Posterior vena cava (tissue), 2 donors: Measurements from ENCODE around the gene FCN1. TPM values are rescaled to one million over a fixed set of nuclear protein-coding genes. Genes with fewer than 3 reads are reported as not detected.

Experiments
- DNase-seq: peaks from one replicate; pipeline ENCODE4 v3.0.0-alpha.2; 2020; ENCODE audit warnings: low spot score
- intact Hi-C, 2 donors: fragments of 100-400 bp; cut with DNase I; formaldehyde crosslinking; loops; one replicate each; pipeline versions ENCODE4 v1.14.1 to v1.14.2; 2022 to 2023
- total RNA-seq, 2 donors: library from RNA; stranded (reverse); fragmentation: NEBNext Ultra II Directional; extraction: Animal tissue kit (Norgen Biotek cat#: 25700); gene quantifications; one replicate each; pipeline ENCODE4 v1.2.1, GENCODE V29; 2021
- donor health status: DM: yes; HTN: yes; CAD: no.
- donor health status: DM: yes; HTN: yes; CAD: no.

The FCN1 gene
- total RNA-seq, 2 donors from 2014 or later = 7.1 to 16.5 TPM

- intact Hi-C loops = no loop called here
- DNase-seq = no peak
Measured at GRCh38 chr9:134886413-134886913, 31.2 kb downstream of the FCN1 start.

GRCh38 chr9:134885679-134886412, 31.9 kb downstream of the FCN1 start:
- no peak for DNase-seq
- intact Hi-C loops = no loop called here

DNA sequence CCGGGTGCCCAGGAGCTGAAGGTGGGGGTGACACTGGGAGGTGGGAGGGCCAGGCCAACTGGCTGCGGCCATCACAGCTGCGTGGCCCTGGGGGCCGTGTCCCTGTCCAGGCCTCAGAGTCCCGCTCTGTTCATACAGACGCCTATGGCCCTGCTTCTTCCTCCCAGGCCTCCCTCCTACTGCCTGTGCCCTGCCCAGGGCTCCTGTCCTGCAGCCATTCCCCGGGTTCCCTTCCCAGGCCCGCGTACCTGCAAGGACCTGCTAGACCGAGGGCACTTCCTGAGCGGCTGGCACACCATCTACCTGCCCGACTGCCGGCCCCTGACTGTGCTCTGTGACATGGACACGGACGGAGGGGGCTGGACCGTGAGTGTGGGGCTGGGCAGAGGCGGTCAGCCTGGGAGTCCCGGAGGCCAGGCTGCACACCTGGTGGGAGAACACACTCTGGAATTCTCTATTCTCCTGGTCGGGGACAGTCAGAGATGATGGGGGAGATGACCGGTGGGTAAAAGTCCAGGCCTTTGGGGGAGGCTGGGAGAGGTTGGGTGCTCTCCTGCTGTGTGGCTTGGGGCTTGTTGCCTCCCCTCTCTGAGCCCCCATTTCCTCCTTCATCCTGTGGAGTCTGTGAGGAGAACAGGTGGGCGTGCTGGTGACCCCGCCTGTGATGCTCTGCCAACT, 32.6 kb downstream of the FCN1 start:
- DNase-seq = no peak
- intact Hi-C loops = no loop called here

DNA sequence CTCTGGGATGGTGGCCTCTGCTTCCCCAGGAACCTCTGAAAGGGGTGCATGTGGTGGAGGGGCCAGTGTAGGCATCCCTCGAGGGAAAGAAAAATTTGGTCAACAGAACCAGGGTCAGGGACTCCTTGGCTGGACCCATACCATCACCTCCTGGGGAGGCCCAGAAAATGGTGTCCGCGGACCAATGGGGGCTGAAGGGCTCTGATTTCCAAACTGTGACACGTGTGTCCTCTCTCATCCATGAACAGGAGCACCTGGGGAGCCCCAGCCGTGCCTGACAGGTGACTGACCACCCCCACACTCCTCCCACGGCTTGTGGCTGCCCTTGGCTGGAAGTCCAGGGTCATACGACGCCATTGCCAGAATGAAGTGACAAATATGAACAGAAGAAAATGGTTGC, 33.2 kb downstream of the FCN1 start:
- no peak for DNase-seq
- intact Hi-C loops = no loop called here

DNA sequence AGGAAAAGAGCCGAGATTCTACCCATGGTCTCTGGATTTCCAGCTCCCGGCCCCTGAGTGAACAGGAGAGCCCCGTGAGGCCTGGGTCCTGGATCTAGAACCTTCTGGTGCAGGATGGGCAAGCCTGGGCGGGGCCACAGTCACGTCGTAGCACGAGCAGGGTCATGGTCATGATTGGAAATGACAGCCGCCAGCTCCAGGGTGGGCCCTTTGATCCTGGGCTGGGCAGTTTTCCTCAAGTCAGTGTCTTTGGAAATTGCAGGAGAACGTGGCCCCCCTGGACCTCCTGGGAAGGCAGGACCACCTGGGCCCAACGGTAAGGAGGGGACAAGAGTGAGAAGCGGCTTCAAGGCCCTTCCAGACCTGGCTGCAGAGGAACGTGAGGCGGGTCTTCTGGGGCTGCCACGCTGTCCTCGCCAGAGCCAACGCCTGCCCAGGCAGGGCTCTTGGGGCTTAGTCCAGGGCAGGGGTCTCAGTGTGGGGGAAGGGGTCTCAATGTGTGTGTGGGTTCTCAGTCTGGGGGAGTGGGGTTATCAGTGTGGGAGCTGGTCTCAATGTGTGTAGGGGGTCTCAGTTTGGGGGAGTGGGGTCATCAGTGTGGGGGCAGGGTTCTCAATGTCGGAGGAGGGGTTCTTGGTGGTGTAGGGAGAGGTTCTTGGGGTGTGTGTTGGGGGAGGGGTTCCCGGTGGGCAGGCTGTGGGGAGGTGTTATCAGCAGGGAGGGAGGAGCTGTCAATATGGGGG, 34.5 kb downstream of the FCN1 start:
- intact Hi-C loops = no loop called here
- no peak for DNase-seq

- DNase-seq = no peak
- intact Hi-C loops = no loop called here
Measured at GRCh38 chr9:134882204-134882785, 35.4 kb downstream of the FCN1 start.

GRCh38 chr9:134881313-134881670, 36.4 kb downstream of the FCN1 start:
- intact Hi-C loops = no loop called here
- DNase-seq = no peak

GRCh38 chr9:134880484-134881312, 37.0 kb downstream of the FCN1 start, which contains the start of gene FCN2:
Gene FCN2, plus strand, starts transcription at chr9:134880810. Its CDS starts 12 bp downstream, at chr9:134880822.
- intact Hi-C loops = no loop called here
- DNase-seq = no peak

GRCh38 chr9:134879664-134880483, 37.8 kb downstream of the FCN1 start:
- DNase-seq = no peak

DNA sequence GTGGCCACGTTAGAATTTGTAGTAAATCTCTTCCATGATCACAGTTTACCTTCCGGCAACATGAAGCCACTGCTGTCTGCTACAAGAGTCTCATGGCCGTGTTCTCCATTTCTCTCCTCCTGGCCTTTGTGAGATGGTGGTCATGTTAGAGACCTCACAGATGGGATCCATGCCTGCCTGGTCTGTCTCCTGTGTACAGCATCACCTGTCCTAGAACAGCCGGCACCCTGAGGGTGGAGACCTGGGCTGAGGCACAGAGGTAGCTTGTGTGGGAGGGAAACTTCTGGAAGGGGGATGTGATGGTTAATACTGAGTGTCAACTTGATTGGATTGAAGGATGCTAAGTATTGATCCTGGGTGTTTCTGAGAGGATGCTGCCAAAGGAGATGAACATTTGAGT, 40.2 kb downstream of the FCN1 start:
- intact Hi-C loops = no loop called here
- DNase-seq = no peak

More at GRCh38 chr9:134879664-134880483, 37.8 kb downstream of the FCN1 start:
- intact Hi-C loops = no loop called here

GRCh38 chr9:134875371-134875770, 42.3 kb downstream of the FCN1 start:
- no peak for DNase-seq
- intact Hi-C loops = no loop called here

- no peak for DNase-seq
- intact Hi-C loops = no loop called here
Measured at GRCh38 chr9:134872482-134873231, 45.1 kb downstream of the FCN1 start.

DNA sequence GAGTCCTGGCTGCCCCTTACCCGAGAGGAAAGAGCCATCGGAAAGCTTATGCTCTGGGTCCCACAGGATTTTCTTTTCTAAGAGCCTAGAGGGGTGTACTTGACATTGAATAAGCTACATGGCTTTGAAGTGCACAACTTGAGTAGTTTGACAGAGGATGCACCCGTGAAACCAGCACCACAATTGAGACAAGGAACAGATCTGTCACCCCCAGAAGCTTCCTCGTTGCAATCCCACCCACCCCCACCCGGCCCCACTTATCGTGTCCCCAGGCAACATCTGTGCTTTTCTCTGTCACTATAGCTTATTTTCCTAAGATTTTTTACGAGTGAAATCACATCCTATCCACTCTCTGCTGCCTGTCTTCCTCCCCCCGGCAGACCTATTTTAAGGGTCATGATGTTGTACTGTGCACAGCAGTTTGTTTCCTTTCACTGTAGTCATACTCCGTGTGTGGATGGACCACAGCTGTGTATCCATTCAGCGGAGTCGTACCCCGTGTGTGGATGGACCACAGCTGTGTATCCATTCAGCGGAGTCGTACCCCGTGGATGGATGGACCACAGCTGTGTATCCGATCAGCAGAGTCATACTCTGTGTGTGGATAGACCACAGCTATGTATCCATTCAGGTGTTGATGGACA, 45.9 kb downstream of the FCN1 start:
- intact Hi-C loops = no loop called here
- no peak for DNase-seq

DNA sequence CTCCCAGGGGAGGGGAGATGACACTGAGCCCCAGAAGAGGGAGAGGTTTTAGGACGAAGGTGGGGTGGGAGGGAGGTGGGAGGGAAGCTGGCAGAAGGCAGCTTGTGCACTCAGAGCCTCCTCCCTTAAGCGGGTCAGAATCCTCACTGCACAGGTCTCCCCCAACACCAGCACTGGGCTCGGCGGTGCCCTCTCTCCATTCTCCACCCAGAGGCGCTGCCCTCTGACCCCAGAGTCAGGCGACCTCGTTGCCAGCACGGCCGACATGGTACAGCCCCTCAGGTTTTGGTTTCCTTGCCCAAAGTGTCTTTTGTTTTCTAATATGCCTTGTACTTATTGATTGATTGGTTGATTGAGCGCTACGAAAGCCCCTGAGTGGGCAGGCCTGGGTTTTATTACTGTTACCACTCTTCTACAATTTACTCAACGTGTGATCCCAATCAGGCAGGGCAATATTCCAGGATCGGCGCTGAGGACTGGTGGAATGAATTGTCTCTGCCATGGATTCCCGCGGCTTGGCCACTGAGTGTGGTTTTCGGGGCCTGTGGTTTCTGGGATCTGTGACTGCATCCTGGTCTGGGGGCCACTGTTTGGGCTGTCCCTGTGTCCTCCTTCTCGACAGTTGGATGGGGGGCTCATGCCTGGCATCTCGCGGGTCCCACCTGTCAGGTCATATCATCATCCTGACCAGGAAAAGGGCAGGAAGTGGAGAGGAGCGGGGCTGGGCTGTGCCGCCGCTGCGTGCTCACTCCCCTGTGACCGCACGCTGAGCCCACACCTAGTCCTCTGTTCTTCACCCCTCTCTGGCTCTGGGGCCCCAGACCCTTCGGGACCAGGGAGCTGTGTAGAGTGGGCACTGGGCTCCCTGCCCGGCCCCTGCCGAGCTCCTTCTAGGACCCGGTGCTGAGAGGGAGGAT, 46.7 kb downstream of the FCN1 start:
- no peak for DNase-seq
- intact Hi-C loops = no loop called here

DNA sequence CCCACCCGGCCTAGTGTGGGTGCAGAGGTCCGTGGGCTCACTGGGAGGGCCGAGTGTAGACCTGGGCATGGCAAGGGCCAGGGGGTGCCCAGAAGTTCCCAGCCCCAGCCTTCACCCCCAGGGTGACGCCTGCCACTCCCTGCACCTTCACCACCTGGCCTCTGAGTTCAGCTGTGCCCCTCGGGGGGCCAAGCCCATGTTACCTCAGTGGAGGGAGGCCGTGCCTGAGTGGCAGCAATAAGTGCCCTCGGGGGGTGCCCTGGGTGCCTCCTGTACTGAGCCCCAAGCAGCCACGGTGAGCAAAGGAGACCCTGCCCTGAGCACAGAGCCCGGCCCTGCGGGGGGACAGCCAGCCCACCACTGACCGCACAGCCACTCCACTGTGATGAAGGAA, 47.4 kb downstream of the FCN1 start:
- intact Hi-C loops = no loop called here
- peak; percentile 58 for DNase-seq
